Upper lobe of left lung (tissue), 6 donors: ENCODE results near the gene CA6. TPM values are rescaled to one million over a fixed set of nuclear protein-coding genes. Genes with fewer than 3 reads are reported as not detected.
"Not testable (repeated sequence)": the region's sequence is repeated elsewhere in the genome, so short reads cannot be mapped to it uniquely, and the experiment has no call there.

ENCODE experiments used
- ATAC-seq, 2 donors: fragments of 200-7000 bp; cut with Tn5 transposase; one replicate each; pipeline ENCODE4 v1.9.1; 2022; ENCODE audit warnings: mild to moderate bottlenecking in 2 of 2, moderate library complexity in 2 of 2; ENCODE audit not compliant: low FRiP score in 2 of 2
- DNase-seq, 2 donors: peaks; one replicate each; pipeline ENCODE4 v3.0.0-alpha.2; 2019 to 2020
- H3K27ac ChIP-seq, 4 donors: fragments of 200-600 bp; sonication (generic); one replicate each; pipeline ENCODE4 v1.5.1; 2016 to 2019
- H3K27me3 ChIP-seq, 4 donors: fragments of 200-600 bp; sonication (generic); one replicate each; pipeline ENCODE4 v1.5.1; 2017 to 2019
- H3K36me3 ChIP-seq, 4 donors: fragments of 200-600 bp; sonication (generic); one replicate each; pipeline ENCODE4 v1.5.1; 2016 to 2019
- H3K4me1 ChIP-seq, 4 donors: fragments of 200-600 bp; sonication (generic); one replicate each; pipeline ENCODE4 v1.5.1; 2018 to 2019
- H3K4me3 ChIP-seq, 4 donors: fragments of 200-600 bp; sonication (generic); one replicate each; pipeline ENCODE4 v1.5.1; 2017 to 2019; ENCODE audit warnings: mild to moderate bottlenecking in 2 of 4, moderate library complexity in 1 of 4
- H3K9me3 ChIP-seq, 4 donors: fragments of 200-600 bp; sonication (generic); one replicate each; pipeline ENCODE4 v1.5.1; 2018 to 2019
- CTCF ChIP-seq, 6 experiments: fragments of 450-650 bp in 4 of 6; fragments of 200-600 bp in 2 of 6; sonication (generic) in 2 of 6; IDR thresholded peaks; one replicate each; pipeline ENCODE4 v1.5.1; 2016 to 2019; ENCODE audit warnings: antibody characterized with exemption in 6 of 6
- EP300 ChIP-seq, 4 donors: sonication (generic); formaldehyde crosslinking; IDR thresholded peaks; one replicate each; pipeline ENCODE4 v1.5.1; 2017; ENCODE audit warnings: antibody characterized with exemption in 4 of 4, control low read depth in 2 of 4
- POLR2A ChIP-seq, 4 donors: fragments of 450-650 bp; IDR thresholded peaks; one replicate each; pipeline ENCODE4 v1.5.1; 2016 to 2017; ENCODE audit warnings: antibody characterized with exemption in 4 of 4, mild to moderate bottlenecking in 2 of 4
- POLR2AphosphoS5 ChIP-seq, 2 donors: sonication (generic); formaldehyde crosslinking; IDR thresholded peaks; one replicate each; pipeline ENCODE4 v1.5.1; 2017; ENCODE audit warnings: antibody characterized with exemption in 2 of 2
- WGBS, 2 donors: methylation state at CpG; one replicate each; pipeline ENCODE4 v1.1.5; 2017 to 2018; 5-methylcytosine and 5-hydroxymethylcytosine counted together
- total RNA-seq, 6 donors: library from RNA; depleted of rRNA in 4 of 6; stranded (reverse); fragments of >200 nt in 4 of 6; gene quantifications; one replicate each; pipeline versions ENCODE4 v1.1.0 to v1.2.1, GENCODE V29; 2016 to 2021
- donor health status: DM: no; HTN: no; CAD: no; lungs with moderate emphysema.
- donor health status: DM: no; HTN: yes; CAD: no; lungs with severe emphysema.

CA6 gene
- total RNA-seq, 6 donors from 2014 or later = not detected

- H3K4me1 ChIP-seq = no peaks in the 10 kb centered on the region
- H3K27me3 ChIP-seq = no peaks in the 10 kb centered on the region
- TF ChIP-seq POLR2A (IDR thresholded peaks at IDR 0.05) = no peak
- no peak for TF ChIP-seq POLR2AphosphoS5 (IDR thresholded peaks at IDR 0.05)
- no peak for TF ChIP-seq EP300 (IDR thresholded peaks at IDR 0.05)
- no peak for TF ChIP-seq CTCF (IDR thresholded peaks at IDR 0.05)
- ATAC-seq = no peak
- no peak overlapping the region for H3K4me3 ChIP-seq
- no peaks in the 10 kb centered on the region for H3K36me3 ChIP-seq
- H3K27ac ChIP-seq = no peak overlapping the region
- no peak for DNase-seq
- WGBS, 2 donors = 92 to 93% methylated on average over 12 of the region's 12 CpGs
- H3K9me3 ChIP-seq = no peaks in the 10 kb centered on the region
Measured at GRCh38 chr1:8926707-8927694, 18.7 kb upstream of the CA6 start.

- Histone ChIP-seq H3K4me3 (no peak overlapping the region), H3K27ac (no peak overlapping the region), H3K36me3 (no peaks in the 10 kb centered on the region), H3K27me3 (no peaks in the 10 kb centered on the region), H3K9me3 (no peaks in the 10 kb centered on the region), H3K4me1 (no peaks in the 10 kb centered on the region)
- TF ChIP-seq POLR2AphosphoS5 (IDR thresholded peaks at IDR 0.05) (no peak), POLR2A (IDR thresholded peaks at IDR 0.05) (no peak), EP300 (IDR thresholded peaks at IDR 0.05) (no peak), CTCF (IDR thresholded peaks at IDR 0.05) (no peak)
- DNase-seq = no peak
- WGBS, 2 donors = 78 to 81% methylated on average over 4 of the region's 4 CpGs
- ATAC-seq = no peak
Measured at GRCh38 chr1:8930116-8930515, 15.6 kb upstream of the CA6 start.

GRCh38 chr1:8937051-8937450 lies 8.6 kb upstream of the CA6 start:
- 88 to 94% methylated on average over 7 of the region's 7 CpGs for WGBS, 2 donors
- ATAC-seq, H3K36me3 ChIP-seq, DNase-seq, H3K4me1 ChIP-seq, H3K27me3 ChIP-seq, H3K27ac ChIP-seq, H3K9me3 ChIP-seq, H3K4me3 ChIP-seq: not testable (repeated sequence)

- TF ChIP-seq CTCF (IDR thresholded peaks at IDR 0.05) = no peak
- TF ChIP-seq EP300 (IDR thresholded peaks at IDR 0.05) = no peak
- no peak for TF ChIP-seq POLR2A (IDR thresholded peaks at IDR 0.05)
- no peak for TF ChIP-seq POLR2AphosphoS5 (IDR thresholded peaks at IDR 0.05)
- no peaks in the 10 kb centered on the region for H3K36me3 ChIP-seq
- H3K27me3 ChIP-seq = no peaks in the 10 kb centered on the region
- no peaks in the 10 kb centered on the region for H3K9me3 ChIP-seq
- no peaks in the 10 kb centered on the region for H3K4me1 ChIP-seq
- DNase-seq (no peak), ATAC-seq (peak in 1 of 2 donors; percentile 34)
- no peak overlapping the region for H3K4me3 ChIP-seq
- 86 to 89% methylated on average over 4 of the region's 4 CpGs for WGBS, 2 donors
- no peak overlapping the region for H3K27ac ChIP-seq
Measured at GRCh38 chr1:8937701-8938100, 8.0 kb upstream of the CA6 start.

GRCh38 chr1:8938232-8938999 lies 7.3 kb upstream of the CA6 start:
- WGBS, 2 donors = 58 to 59% methylated on average over 7 of the region's 7 CpGs
- no peaks in the 10 kb centered on the region for H3K9me3 ChIP-seq
- TF ChIP-seq EP300 (IDR thresholded peaks at IDR 0.05) = no peak
- no peak for TF ChIP-seq POLR2A (IDR thresholded peaks at IDR 0.05)
- TF ChIP-seq CTCF (IDR thresholded peaks at IDR 0.05) = no peak
- TF ChIP-seq POLR2AphosphoS5 (IDR thresholded peaks at IDR 0.05) = no peak
- no peaks in the 10 kb centered on the region for H3K27me3 ChIP-seq
- H3K4me3 ChIP-seq = no peak overlapping the region
- H3K27ac ChIP-seq = no peak overlapping the region
- no peaks in the 10 kb centered on the region for H3K4me1 ChIP-seq
- no peak for ATAC-seq
- no peak for DNase-seq
- H3K36me3 ChIP-seq = no peaks in the 10 kb centered on the region
